Kidney (tissue), 14 donors: ENCODE results near the gene FAAP100. TPM values are rescaled to one million over a fixed set of nuclear protein-coding genes. Genes with fewer than 3 reads are reported as not detected.

Experiments
- DNase-seq, 5 donors: peaks; one replicate each; pipeline ENCODE4 v3.0.0-alpha.2; 2013 to 2020
- FAIRE-seq: peaks from 2 replicates; lab custom pipeline; 2012; peaks lifted over from hg19 to GRCh38; lab: Jason Lieb, UNC
- H3K27ac ChIP-seq, 2 donors: one replicate each; pipeline ENCODE4 v1.7.0; 2013; ENCODE audit warnings: low read depth in 2 of 2, low read length in 2 of 2, inconsistent platforms in 1 of 2
- H3K27me3 ChIP-seq: one replicate; pipeline ENCODE4 v1.7.1; 2013; ENCODE audit warnings: low read length, inconsistent platforms; ENCODE audit not compliant: control insufficient read depth, insufficient read depth
- H3K36me3 ChIP-seq, 3 donors: one replicate each; pipeline versions ENCODE4 v1.7.0 to v1.7.1; 2013; ENCODE audit warnings: low read length in 3 of 3, control low read depth in 1 of 3, inconsistent platforms in 1 of 3; ENCODE audit not compliant: insufficient read depth in 3 of 3, control insufficient read depth in 2 of 3
- H3K4me1 ChIP-seq, 3 donors: one replicate each; pipeline versions ENCODE4 v1.7.0 to v1.7.1; 2013; ENCODE audit warnings: low read length in 3 of 3, inconsistent platforms in 1 of 3, low read depth in 1 of 3; ENCODE audit not compliant: control insufficient read depth in 2 of 3, insufficient read depth in 2 of 3
- H3K4me3 ChIP-seq, 3 donors: one replicate each; pipeline versions ENCODE4 v1.7.0 to v1.8.1; 2013; ENCODE audit warnings: low read length in 3 of 3, control low read depth in 1 of 3, inconsistent platforms in 1 of 3
- H3K9ac ChIP-seq, 3 donors: one replicate each; pipeline versions ENCODE4 v1.7.0 to v1.7.1; 2013; ENCODE audit warnings: low read length in 3 of 3, control low read depth in 1 of 3, inconsistent platforms in 1 of 3
- H3K9me3 ChIP-seq, 3 donors: one replicate each; pipeline versions ENCODE4 v1.7.0 to v1.7.1; 2013; ENCODE audit warnings: low read length in 3 of 3, control low read depth in 1 of 3, inconsistent platforms in 1 of 3; ENCODE audit not compliant: control insufficient read depth in 2 of 3, insufficient read depth in 1 of 3
- intact Hi-C: fragments of 100-400 bp; cut with DNase I; formaldehyde crosslinking; loops from one replicate; pipeline ENCODE4 v1.11.1; 2022
- polyA plus RNA-seq: library from polyadenylated mRNA; stranded (reverse); fragments of 350-450 nt; fragmentation: Illumina TruSeq; extraction: RNeasy Lipid Tissue Mini Kit (QIAGEN cat#74804); gene quantifications from one replicate; pipeline ENCODE4 v1.2.3, GENCODE V29; 2014; ENCODE audit warnings: low read depth, low replicate concordance; ENCODE audit not compliant: insufficient read depth
- total RNA-seq: library from RNA; stranded (reverse); fragmentation: NEBNext Ultra II Directional; extraction: Animal tissue kit (Norgen Biotek cat#: 25700); gene quantifications from one replicate; pipeline ENCODE4 v1.2.1, GENCODE V29; 2021
- TF ChIP-seq, protein P1 (sequence below): IDR thresholded peaks from 3 replicates; pipeline ENCODE4 v1.5.1; 2012; ENCODE audit warnings: mild to moderate bottlenecking, moderate library complexity, borderline replicate concordance; ENCODE audit not compliant: insufficient read depth; ENCODE audit errors: extremely low read depth
- donor health status: control.
- donor health status: control.
- donor health status: control.
- donor health status: control.
- donor health status: control.
- donor health status: DM: yes; HTN: yes; CAD: no.
- donor health status: Normal renal cell carcinoma (clear cell type).

Gene FAAP100
- total and polyA plus RNA-seq, 2 donors from 2014 or later: 13.2 to 28.6 TPM

DNA sequence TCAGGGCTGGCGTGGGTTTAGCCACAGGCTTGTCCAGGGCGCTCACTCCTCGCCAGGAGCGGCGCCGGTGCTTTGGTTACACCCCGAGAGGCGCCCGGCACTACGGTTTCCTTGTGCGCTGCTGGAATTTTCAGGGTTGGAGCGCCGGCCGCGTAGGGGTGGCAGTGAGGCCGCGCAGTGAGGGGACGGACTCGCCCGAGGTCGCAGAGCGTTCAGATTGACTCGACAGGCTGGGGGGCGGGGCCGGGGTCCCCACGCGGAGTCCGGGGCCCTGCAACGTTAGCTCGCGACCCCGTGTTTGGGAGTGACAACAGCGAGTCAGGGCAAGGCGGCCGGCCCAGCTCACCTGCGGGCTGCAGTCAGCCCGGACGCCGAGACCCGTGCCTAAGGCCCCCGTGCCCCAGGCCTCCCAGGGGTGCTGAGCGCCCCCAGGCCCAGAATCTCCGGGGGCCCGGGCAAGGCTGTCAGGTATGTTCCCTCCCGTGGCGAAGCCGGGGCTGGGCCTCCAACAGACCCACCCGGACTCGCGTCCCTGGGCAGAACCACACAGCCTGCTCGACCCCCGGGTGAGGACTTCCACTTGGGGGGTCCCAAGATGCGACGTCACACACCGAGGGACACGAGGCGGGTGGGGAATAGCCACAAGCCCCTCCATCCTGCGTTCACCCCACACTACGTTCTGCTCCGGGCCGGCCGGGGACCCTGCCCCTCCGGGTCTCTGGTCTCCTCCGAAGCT is 38.2 kb downstream of the FAAP100 start:
- DNase-seq (peak; percentile 85 to 94 (median 89)), FAIRE-seq (no peak)
- TF ChIP-seq, protein P1, sequence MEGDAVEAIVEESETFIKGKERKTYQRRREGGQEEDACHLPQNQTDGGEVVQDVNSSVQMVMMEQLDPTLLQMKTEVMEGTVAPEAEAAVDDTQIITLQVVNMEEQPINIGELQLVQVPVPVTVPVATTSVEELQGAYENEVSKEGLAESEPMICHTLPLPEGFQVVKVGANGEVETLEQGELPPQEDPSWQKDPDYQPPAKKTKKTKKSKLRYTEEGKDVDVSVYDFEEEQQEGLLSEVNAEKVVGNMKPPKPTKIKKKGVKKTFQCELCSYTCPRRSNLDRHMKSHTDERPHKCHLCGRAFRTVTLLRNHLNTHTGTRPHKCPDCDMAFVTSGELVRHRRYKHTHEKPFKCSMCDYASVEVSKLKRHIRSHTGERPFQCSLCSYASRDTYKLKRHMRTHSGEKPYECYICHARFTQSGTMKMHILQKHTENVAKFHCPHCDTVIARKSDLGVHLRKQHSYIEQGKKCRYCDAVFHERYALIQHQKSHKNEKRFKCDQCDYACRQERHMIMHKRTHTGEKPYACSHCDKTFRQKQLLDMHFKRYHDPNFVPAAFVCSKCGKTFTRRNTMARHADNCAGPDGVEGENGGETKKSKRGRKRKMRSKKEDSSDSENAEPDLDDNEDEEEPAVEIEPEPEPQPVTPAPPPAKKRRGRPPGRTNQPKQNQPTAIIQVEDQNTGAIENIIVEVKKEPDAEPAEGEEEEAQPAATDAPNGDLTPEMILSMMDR: no peak
- Histone ChIP-seq H3K27ac (peak overlapping the region; percentile 99), H3K4me1 (peaks cover 1 to 33% (median 3%) of the 10 kb centered on the region in 3 donors), H3K4me3 (peak overlapping the region; percentile 53 to 73 (median 58)), H3K9me3 (no peaks in the 10 kb centered on the region), H3K9ac (peak overlapping the region in 2 of 3 donors; percentile 87 to 90), H3K27me3 (no peaks in the 10 kb centered on the region), H3K36me3 (peaks cover 11 to 28% (median 17%) of the 10 kb centered on the region in 3 donors)
- intact Hi-C loops: no loop called here

DNA sequence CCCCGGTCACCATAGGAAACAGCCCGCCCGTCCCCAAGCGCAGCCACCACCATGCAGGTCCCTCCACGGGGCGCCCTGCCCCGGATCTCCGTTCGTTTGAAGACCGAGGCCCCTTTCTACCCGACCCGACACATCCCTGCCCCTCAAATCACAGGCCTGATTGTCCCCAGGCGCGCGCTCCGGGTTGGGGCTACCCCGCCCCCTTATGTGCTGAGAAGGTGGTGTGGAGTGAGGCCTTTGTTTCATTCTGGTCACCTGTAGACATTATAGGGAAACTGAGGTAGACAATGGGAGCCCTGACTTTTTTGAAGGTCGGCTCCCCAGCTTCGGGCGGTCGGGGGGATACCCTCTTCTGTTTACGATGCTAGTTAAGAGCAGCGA is 38.8 kb downstream of the FAAP100 start:
- Histone ChIP-seq H3K4me1 (peaks cover 3 to 34% (median 3%) of the 10 kb centered on the region in 3 donors), H3K9ac (peak overlapping the region in 2 of 3 donors; percentile 87 to 90), H3K9me3 (no peaks in the 10 kb centered on the region), H3K36me3 (peaks cover 11 to 28% (median 20%) of the 10 kb centered on the region in 3 donors), H3K27ac (peak overlapping the region; percentile 99), H3K4me3 (peak overlapping the region; percentile 31 to 73 (median 39)), H3K27me3 (no peaks in the 10 kb centered on the region)
- peak; percentile 76 to 91 (median 85) for DNase-seq
- intact Hi-C loops: no loop called here
- no peak for FAIRE-seq
- TF ChIP-seq, protein P1: no peak

DNA sequence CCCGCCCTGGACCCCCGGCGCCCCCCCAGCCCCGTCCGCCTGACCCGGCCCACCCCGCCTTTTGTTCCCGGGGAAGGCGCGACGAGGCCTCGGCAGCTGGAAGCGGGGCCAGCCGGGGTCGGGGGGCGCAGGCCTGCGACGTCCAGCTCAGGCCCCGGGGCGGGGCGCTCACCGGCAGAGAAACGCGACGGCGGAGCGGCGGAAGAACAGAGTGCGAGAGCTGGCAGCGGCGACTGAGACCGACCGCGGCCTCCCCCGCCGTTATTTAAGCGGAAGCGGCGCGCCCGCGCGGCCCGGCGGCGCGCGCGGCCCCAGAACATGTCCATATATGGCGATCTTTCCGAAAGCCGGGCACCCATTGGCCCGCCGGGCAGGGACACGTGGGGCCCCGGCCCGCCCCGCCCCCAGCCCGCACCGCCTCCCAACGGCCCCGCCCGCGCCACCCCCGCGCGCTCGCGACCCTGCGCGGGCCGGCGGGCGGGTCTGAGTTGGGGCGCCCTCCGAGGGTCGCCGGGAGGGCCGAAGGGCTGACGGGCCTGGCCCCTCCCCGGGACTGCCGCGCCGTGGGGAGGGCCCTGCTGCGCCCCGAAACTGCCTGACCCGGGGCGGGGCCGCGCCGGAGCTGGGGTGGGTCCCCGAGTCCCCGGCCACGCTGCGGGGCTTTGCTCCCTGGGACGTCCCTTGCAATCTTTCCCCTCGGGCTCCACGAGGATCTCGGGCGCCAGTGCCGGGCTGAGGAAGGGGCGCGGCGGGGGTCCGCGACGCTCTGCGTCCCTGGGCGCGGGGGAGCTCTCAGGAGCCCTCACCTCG is 39.4 kb downstream of the FAAP100 start, which contains the start of gene ACTG1:
Gene ACTG1, minus strand, starts transcription at position 238 of the 810 bp plus-strand sequence. CDS start 445 bp downstream, outside the sequence.
- FAIRE-seq: no peak
- intact Hi-C loops: no loop called here

More for the DNA sequence above, 39.4 kb downstream of the FAAP100 start, which contains the start of gene ACTG1:
- peak within 1 kb of the TSS; percentile 87 to 97 (median 90) for H3K9ac ChIP-seq
- TF ChIP-seq, protein P1: no peak
- peak within 1 kb of the TSS; percentile 84 to 96 (median 94) for H3K4me3 ChIP-seq
- peaks cover 11 to 28% (median 20%) of the 10 kb centered on the region in 3 donors for H3K36me3 ChIP-seq
- H3K27ac ChIP-seq: peak within 1 kb of the TSS; percentile 99
- H3K9me3 ChIP-seq: no peaks in the 10 kb centered on the region
- peak; percentile 95 to 98 (median 97) for DNase-seq
- H3K27me3 ChIP-seq: no peaks in the 10 kb centered on the region
- H3K4me1 ChIP-seq: peaks cover 3 to 29% (median 3%) of the 10 kb centered on the region in 3 donors
